Stimulated activated CD4-positive, alpha-beta T cell treated with anti-CD3 and anti-CD28 coated beads, Interleukin-15, amount 100 ng/mL, for 24 hours (primary cell): ENCODE results near the gene SLC7A4.
"Not testable (repeated sequence)": the region's sequence is repeated elsewhere in the genome, so short reads cannot be mapped to it uniquely, and the experiment has no call there.

Experiments used
- DNase-seq: peaks from one replicate; pipeline ENCODE4 v3.0.0-alpha.2; 2020

Gene SLC7A4, protein sequence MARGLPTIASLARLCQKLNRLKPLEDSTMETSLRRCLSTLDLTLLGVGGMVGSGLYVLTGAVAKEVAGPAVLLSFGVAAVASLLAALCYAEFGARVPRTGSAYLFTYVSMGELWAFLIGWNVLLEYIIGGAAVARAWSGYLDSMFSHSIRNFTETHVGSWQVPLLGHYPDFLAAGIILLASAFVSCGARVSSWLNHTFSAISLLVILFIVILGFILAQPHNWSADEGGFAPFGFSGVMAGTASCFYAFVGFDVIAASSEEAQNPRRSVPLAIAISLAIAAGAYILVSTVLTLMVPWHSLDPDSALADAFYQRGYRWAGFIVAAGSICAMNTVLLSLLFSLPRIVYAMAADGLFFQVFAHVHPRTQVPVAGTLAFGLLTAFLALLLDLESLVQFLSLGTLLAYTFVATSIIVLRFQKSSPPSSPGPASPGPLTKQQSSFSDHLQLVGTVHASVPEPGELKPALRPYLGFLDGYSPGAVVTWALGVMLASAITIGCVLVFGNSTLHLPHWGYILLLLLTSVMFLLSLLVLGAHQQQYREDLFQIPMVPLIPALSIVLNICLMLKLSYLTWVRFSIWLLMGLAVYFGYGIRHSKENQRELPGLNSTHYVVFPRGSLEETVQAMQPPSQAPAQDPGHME

DNA sequence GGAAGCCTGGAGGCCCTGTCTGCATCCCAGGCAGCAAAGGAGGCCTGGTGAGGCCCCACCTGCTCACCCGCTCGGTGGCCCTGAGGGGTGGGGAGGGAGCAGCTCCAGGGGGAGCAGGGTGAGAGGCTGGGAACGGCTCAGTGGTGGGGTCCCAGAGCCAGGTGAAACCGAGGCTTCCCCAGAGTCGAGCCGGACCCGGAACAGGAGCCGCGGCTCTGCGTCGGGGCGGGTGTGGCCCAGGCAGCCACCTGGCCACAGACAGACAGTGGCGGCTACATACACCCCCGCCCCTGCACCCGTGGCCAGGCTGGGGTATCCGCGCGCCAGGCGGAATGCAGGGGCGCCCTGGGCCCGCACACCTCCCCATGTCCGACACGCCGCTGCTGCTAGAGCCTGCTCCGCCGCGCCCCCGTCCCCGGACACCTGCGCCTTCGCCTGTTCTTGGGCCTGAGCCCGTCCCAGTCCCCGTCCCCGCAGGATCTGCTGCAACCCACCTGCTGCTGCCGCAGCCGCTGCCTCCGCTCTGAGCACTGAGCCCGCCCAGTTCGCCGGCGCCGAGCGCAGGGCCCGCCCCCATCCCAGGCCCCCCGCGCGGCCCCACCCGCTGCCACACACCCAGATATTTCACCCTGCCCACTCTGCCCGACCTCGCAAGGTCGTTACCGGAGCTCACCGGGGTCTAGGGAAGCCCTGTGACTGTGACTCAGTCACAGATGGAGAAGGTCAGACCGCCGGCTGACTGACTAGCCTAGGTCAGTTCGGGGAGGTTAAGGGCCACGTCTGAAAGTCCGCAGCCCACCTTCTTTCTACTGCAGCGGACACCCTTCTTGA lies at the start of gene SLC7A4:
Gene SLC7A4, minus strand, starts transcription at position 525 of the 831 bp plus-strand sequence. CDS start 749 bp downstream, outside the sequence.
- no peak for DNase-seq

DNA sequence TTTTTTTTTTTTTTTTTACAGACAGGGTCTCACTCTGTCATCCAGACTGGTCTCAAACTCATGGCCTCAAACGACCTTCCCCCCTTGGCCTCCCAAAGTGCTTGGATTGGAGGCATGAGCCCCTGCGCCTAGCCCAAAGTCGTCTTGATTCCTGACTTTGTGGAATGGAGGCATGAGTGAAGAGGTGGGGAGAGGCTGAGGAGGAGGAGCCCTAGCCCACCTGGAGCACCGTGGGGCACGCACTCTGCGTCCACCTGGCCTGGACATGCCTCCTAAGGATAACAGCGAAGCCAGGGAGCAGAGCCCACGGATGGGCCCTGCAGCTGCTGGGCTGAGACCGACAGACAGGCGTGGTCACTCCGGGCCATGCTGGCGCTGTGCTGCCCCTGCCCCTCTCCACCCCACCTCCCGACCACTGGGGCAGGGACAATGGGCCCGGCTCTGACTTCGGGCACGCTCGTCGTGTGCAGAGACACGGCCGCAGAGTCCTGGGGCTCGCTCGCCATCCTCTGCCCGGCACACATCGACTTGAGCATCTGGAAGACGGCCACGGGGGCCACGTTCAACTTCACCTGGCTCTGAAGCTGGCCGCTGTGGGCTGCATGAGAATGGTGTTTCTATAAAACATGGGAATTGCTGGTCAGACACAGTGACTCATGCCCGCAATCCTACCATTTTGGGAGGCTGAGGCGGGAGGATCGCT lies 48.2 kb upstream of the SLC7A4 start:
- DNase-seq, result no peak

DNA sequence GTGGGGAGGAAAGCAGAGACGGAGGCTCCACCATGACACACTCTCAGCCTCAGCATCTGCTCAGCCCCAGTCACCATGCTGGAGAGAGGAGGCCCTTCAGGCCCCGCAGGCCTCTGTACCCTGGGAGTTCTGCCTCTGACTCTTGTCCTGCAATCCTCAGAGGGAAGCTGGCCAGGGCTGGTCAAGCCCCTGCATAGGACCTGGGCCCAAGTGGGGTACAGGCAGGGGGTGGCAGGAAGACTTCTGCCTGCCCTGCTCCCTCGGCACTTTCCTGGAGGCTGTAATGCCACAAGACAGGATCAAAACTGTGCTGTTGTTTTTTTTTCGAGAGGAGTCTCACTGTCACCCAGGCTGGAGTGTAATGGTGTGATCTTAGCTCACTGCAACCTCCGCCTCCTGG lies 47.1 kb upstream of the SLC7A4 start:
- DNase-seq, result no peak

DNA sequence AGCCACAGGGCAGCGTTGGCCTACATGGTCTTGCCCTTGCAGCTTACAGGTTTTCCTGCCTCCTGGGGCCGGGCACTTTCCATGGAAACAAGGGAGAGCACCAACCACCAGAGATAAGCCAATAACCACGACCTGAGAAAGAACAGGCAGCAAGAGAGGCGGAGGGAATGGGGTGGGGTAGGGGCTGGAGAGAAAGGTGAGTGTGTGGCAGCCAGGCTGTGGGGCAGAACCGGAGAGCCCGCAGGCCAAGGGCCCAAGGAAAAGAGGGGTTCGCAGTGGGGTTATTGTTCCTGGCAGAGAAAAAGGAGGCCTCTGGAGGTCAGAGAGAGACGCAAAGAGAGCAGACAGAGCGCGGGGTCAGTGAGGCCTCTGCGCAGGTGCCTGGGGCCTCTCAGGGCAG lies 46.6 kb upstream of the SLC7A4 start:
- no peak for DNase-seq

DNA sequence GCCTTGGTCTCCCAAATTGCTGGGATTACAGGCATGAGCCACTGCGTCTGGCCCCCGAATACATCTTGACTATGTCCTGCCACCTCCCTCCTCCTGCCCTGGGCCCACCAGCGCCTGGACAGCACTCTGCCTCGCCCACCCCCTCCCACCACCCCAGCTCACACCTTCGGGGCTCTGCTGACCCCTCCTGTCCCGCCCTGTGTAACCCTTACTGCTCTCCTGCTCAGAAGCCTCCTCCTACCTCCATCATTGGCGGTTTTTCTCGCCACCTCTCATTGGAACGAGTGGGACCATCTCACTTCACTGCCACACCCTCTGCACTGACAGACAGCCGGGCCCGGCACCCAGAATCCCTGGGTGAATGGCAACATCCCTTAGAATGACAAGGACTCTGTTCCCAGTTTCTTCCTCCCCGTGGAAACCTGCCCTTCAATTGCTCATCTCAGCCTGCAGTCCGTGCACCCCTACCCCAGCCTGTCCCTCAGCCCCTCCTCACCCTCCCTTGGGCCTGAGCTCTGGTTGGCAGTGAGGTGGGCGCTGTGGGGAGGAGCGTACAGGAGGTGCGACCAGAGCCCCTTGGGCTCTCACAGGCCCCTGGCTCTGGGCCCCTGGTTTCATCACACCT lies 45.6 kb upstream of the SLC7A4 start:
- no peak for DNase-seq

DNA sequence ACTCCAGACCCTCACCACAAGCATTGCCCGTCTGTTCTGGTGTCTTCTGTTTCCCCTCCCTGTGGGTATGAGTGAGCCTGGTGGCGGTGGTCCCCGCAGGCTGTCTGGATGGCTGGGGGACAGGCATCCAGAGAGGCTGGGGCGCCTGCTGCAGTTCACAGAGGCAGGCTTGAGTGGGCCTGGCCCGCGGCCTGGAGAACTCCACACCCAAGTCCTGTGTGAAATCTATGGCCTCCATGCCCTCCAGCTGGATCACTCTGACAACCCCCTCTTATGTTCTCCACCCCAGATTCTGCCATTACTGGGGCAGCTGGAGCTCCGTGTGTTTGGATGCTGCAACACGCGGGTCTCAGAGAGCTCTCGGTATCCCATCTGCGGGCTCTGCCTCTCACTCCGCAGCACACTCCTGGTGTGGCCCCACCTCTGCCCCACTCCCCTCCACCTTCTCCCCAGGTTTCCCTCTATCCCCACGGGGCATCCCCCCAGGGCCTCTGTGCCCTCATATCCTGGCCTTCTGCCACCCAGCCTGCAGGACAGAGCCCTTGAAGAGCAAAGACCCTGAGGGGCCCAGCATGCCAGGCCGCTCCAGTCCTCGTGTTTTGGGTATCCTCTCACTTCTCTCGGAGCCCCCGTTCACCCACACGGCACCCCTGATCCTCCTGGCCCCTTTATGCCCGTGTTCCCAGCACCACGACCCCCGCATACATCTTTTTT lies 44.7 kb upstream of the SLC7A4 start:
- DNase-seq, result no peak

DNA sequence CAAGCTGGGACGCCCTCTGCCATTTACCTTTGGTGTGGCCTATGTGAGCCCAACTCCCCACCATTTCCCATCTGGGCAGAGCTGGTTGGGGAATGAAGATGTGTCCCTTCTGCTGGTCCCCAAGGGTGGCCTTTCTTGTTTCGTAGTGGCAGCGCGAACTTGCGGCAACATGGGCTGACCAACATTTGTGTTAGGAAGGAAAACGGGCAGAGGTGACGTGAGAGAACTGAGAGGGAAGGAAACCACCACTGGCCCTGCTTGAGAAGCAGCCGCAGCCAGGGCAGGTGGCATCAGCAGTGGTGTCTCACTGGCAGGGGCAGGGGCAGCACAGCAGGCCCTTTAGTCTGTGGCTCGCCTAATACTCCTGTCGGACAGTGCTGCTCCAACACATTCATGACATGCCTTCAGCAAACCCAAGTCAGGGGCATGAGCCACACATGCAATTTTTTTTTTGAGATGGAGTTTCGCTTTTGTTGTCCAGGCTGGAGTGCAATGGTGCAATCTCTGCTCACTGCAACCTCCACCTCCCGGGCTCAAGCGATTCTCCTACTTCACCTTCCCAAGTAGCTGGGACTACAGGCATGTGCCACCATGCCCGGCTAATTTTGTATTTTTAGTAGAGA lies 43.3 kb upstream of the SLC7A4 start:
- no peak for DNase-seq

DNA sequence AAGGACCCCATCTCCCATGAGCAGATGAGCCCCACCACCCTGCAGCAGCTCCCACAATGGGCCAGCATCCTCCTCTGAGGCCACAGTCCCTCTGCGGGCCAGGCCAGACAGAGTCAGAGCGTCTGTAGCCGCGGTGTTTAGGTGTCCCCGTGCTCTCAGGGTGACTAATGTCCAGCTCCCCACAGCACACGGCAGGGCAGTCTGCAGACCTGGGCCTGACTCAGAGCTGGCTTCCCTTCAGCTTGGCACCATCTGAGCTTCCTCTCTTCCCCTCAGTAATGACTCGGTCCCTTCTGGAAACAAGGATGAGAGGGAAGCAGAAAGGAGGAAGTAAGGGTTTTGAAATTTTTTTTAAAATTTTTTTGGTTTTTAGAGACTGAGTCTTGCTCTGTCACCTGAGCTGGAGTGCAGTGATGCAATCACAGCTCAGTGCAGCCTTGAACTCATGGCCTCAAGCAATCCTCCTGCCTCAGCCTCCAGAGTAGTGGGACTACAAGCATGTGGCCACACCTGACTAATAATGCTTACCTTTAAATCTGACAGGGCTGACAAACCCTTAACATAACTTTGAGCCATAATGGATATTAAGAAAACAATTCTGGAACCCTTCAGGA lies 41.8 kb upstream of the SLC7A4 start:
- no peak for DNase-seq

DNA sequence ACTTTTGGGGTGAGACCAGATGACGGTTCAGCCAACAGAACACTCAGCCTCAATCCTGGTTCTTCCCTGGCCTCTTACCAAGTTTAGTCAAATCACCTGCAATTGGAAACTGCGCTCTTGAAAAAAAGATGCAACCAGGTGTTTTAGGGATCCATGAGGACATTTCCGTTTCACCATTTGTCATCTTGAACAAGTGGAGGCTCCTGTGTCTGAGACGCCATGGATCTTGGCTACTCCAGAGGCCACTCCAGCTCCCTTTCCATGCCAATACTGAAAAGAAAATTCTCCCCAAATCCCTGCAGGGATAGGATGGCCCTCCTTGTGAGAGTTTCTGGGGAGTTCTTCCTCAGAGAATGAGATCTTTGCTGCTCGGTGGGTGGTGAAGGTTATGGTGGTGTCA lies 41.1 kb upstream of the SLC7A4 start:
- no peak for DNase-seq

DNA sequence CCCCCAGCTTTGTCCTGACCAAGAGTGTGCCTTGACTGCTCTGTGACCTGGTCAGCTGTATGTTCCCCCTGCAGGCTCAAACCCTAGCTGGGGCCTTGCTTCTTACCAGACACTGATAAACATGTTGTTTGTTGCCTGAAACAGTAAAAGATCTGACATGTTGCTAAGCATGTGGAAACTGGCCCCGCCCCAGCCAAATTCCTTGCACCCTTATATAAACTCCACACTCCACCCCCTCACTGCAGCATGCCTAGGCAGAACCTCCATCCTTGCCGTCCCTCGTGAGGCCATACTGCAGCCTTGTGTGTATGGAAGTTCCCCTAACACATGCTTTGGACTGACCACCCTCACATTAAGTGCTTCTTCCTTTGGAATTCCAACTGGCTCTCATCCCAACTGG lies 40.7 kb upstream of the SLC7A4 start:
- no peak for DNase-seq

DNA sequence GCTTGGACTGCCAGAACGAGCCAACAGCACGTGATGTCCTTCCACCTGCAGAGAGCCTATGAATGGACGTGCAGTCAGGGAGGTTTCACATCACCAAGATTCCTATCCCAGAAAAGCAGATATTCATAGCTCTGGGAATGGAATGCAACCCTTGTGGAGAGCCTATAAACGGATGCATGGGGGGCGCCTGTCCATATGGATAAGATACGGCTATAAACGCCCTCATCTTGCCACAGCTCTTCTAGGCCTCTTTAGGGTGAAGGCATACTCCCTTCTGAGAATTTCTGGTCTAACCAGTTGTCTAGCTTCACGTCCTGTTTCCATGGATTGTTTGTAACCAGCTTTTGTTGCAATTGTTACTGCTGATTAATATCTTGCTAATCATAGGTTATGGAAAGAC lies 39.4 kb upstream of the SLC7A4 start:
- not testable (repeated sequence) for DNase-seq

DNA sequence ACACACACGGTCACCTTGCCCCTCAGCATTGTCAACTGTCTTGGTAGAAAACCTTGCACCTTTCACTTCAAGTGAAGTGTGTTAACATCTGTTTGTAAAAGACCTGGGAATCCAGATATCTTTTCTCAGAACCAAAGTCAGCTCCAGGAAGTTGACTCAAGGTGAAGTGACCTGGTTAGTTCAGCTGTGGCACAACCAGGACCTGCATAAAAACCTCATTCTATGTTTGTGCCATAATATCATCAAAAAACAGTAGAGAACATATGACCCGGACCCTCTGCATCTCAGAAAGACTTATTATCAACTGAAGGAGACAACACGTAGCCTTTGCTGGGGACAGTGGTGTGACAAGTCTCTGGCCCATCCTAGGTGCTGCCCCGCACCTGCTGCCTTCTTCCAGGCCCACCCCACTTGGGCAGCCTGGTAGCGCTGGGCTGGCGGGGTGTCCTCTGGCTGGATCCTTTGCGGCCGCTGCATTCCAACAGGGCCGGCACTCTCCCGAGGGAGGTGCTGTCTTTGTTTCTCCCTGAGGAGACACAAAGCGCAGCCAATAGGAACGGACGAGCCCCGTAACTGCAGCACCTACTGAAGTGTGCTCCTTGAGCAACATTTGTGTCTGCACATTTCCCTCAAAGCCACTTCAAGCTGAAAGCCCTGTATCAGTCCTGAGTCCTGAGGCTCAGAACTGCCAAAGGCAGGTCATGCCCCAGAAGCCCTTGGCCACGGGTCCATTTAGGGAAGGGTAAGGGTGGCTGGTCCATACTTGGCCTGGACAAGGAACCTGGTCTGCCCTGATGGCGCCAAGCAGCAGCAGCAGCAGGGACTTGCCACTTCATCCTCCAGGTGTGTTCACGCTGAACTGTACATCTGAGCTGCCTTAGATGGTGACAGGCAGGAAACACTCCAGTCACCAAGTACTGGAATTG lies 38.6 kb upstream of the SLC7A4 start:
- DNase-seq, result no peak

DNA sequence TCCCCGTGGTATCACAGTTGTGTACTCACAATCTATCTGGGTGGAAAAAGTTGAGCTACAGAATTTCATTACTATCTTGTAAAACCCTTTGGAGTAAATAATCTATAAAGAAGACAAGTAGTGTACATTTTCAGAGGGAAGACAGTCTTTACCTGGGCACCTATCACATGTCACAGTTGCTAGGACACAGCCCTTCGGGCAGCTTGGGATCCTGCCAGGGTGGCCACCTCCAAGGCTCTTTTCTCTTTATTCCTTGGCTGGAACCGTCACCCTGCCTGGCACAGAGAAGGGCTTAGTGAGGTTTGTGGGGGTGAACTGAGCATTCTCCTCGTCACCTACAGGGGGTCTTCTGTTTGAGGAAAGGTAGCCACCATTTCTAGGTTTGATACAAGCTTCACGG lies 37.0 kb upstream of the SLC7A4 start:
- no peak for DNase-seq

DNA sequence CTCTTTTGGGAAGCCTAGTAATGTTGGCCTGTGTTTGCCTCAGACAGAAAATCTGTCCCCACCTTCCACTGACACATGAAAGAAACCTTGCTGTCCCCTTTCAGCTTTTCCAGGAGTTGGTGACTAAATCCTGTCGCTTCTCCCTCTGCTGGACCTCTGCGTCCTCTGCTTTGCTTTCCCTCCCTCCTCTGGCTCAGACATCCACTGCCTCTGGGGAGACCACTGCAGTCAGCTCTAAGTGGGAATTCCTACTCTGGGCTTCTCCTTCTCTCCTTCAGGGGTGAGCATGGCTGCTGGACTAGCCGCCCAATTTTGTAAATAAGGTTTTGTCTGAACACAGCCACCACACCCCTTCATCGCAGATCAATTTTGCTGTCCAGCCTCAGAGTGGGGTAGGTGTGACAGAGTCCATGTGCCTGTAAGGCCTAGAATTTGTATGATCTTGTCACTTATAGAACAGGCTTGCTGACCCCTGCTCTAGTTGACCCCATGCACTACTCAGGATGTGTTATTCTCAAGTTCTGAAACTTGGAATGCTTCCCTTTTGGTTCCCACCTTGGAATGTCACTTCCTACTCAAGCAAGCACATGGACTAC lies 36.4 kb upstream of the SLC7A4 start:
- DNase-seq, result no peak

DNA sequence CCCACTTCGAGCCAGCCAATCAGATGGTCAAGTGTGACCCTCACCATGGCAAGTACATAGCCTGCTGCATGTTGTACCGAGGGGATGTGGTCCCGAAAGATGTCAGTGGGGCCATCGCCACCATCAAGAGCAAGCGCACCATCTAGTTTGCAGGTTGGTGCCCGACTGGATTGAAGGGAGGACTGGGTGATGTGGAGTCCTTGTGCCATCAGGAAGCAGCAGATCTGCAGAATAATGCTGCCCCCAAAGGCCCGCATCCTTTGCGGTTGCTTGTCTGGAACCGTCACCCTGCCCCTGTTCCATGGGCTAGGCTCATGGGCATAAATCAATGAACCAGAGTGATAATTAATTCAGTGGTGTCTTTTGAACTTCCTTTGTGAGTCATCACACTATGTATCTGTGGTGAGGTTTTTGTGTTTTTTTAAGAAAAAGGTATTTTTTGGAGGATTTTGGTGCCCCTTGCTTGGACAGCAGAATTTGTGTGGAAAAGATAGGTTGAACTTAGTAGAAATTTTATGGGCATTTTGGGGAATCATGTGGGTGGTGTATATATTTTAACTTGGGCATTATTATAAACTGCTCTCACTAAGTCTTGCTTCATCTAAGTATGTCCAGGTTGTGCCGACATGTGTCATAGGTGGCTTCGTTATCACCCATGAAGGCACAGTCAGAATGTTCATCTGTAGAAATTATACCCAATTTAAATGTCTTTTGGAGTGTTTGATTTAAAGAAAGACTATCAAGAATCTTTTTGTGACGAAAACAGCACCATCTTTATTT lies 35.7 kb upstream of the SLC7A4 start:
- no peak for DNase-seq

DNA sequence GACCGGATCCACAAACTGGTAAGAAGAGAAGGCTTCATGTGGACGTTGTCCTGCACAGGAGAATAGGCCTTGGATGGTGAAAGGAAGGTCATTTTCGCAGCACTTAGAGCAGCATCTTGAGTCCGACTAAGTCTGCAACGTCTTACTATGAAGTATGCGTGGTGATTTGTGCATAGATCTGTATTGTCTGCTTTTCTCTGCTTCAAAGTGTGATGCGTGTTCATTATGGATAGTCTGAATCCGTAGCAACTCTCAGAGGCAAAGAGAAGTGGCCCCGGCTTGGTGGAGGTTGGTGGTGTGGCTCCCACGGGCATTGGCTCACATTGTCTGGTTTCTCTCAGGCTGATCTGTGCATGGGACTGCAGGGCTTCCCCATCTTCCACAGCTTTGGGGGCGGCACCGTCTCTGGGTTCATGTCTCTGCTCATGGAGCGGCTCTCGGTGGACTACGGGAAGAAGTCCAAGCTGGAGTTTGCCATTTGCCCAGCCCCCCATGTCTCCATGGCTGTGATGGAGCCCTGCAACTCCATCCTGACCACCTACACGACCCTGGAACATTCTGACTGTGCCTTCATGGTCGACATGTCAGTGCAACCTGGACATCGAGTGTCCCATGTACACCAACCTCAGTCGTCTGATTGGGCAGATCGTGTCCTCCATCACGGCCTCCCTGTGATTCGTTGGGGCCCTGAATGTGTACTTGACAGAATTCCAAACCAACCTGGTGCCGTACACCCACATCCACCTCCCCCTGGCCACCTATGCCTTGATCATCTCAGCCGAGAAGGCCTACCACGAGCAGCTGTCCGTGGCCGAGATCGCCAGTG lies 34.9 kb upstream of the SLC7A4 start:
- no peak for DNase-seq
